HL-60 (cell line): ENCODE data around the gene CDKN2B.

Source experiments
- DNase-seq, 2 experiments: peaks; one replicate each; pipeline ENCODE4 v3.0.0-alpha.2; 2010 to 2020; ENCODE audit warnings: low read depth in 1 of 2, low spot score in 1 of 2
- H3K27ac ChIP-seq: fragments of 250-450 bp; sonication (Bioruptor Pico); replicated peaks from 2 replicates; pipeline ENCODE4 v1.5.1; 2020; ENCODE audit warnings: mild to moderate bottlenecking, moderate library complexity
- H3K27me3 ChIP-seq: fragments of 250-450 bp; sonication (Bioruptor Pico); 2 replicates; pipeline ENCODE4 v1.5.1; 2021; ENCODE audit warnings: mild to moderate bottlenecking, moderate library complexity; ENCODE audit not compliant: insufficient read depth, poor library complexity, severe bottlenecking
- H3K4me3 ChIP-seq: replicated peaks from 2 replicates; pipeline ENCODE4 v1.5.1; 2011; ENCODE audit warnings: mild to moderate bottlenecking, control low read depth, low read length; ENCODE audit not compliant: insufficient read depth
- GABPA ChIP-seq: IDR thresholded peaks from 2 replicates; pipeline ENCODE4 v1.6.1; 2012; ENCODE audit warnings: low read depth
- POLR2AphosphoS5 ChIP-seq: IDR thresholded peaks from 2 replicates; pipeline ENCODE4 v1.6.1; 2012; ENCODE audit warnings: low read depth
- SPI1 ChIP-seq: IDR thresholded peaks from 2 replicates; pipeline ENCODE4 v1.6.1; 2012; ENCODE audit warnings: low read depth, mild to moderate bottlenecking, borderline replicate concordance
- TF ChIP-seq, protein P1 (sequence below): IDR thresholded peaks from 2 replicates; pipeline ENCODE4 v1.6.1; 2012; ENCODE audit warnings: low read depth; ENCODE audit not compliant: insufficient replicate concordance
- TF ChIP-seq, protein P2 (sequence below): IDR thresholded peaks from one replicate; pipeline ENCODE4 v1.5.1; 2011; ENCODE audit warnings: low read length, control low read depth, inconsistent platforms; ENCODE audit not compliant: insufficient read depth

Gene CDKN2B

DNA sequence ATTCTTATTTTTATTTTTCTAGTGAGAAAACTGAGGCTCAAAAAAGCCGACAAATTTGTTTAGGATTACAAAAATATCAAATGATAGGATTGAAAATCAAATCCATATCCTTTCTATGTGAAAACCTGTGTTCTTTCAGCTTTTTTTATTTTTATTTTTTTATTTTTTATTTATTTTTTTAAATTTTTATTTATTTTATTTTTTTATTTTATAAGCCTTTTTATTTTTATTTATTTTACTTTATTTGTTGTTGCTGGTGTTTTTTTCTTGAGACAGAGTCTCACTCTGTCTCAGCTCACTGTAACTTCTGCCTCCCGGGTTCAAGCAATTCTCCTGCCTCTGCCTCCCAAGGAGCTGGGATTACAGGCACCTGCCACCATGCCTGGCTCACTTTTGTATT lies 45.4 kb upstream of the CDKN2B start:
- Histone ChIP-seq H3K4me3 (no peak overlapping the region), H3K27me3 (no peaks in the 10 kb centered on the region), H3K27ac (no peak overlapping the region)
- no peak for TF ChIP-seq POLR2AphosphoS5
- no peak for TF ChIP-seq GABPA
- TF ChIP-seq, protein P1, sequence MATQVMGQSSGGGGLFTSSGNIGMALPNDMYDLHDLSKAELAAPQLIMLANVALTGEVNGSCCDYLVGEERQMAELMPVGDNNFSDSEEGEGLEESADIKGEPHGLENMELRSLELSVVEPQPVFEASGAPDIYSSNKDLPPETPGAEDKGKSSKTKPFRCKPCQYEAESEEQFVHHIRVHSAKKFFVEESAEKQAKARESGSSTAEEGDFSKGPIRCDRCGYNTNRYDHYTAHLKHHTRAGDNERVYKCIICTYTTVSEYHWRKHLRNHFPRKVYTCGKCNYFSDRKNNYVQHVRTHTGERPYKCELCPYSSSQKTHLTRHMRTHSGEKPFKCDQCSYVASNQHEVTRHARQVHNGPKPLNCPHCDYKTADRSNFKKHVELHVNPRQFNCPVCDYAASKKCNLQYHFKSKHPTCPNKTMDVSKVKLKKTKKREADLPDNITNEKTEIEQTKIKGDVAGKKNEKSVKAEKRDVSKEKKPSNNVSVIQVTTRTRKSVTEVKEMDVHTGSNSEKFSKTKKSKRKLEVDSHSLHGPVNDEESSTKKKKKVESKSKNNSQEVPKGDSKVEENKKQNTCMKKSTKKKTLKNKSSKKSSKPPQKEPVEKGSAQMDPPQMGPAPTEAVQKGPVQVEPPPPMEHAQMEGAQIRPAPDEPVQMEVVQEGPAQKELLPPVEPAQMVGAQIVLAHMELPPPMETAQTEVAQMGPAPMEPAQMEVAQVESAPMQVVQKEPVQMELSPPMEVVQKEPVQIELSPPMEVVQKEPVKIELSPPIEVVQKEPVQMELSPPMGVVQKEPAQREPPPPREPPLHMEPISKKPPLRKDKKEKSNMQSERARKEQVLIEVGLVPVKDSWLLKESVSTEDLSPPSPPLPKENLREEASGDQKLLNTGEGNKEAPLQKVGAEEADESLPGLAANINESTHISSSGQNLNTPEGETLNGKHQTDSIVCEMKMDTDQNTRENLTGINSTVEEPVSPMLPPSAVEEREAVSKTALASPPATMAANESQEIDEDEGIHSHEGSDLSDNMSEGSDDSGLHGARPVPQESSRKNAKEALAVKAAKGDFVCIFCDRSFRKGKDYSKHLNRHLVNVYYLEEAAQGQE, result no peak
- TF ChIP-seq SPI1, result no peak
- TF ChIP-seq, protein P2, sequence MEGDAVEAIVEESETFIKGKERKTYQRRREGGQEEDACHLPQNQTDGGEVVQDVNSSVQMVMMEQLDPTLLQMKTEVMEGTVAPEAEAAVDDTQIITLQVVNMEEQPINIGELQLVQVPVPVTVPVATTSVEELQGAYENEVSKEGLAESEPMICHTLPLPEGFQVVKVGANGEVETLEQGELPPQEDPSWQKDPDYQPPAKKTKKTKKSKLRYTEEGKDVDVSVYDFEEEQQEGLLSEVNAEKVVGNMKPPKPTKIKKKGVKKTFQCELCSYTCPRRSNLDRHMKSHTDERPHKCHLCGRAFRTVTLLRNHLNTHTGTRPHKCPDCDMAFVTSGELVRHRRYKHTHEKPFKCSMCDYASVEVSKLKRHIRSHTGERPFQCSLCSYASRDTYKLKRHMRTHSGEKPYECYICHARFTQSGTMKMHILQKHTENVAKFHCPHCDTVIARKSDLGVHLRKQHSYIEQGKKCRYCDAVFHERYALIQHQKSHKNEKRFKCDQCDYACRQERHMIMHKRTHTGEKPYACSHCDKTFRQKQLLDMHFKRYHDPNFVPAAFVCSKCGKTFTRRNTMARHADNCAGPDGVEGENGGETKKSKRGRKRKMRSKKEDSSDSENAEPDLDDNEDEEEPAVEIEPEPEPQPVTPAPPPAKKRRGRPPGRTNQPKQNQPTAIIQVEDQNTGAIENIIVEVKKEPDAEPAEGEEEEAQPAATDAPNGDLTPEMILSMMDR, result no peak
- DNase-seq, result no peak

DNA sequence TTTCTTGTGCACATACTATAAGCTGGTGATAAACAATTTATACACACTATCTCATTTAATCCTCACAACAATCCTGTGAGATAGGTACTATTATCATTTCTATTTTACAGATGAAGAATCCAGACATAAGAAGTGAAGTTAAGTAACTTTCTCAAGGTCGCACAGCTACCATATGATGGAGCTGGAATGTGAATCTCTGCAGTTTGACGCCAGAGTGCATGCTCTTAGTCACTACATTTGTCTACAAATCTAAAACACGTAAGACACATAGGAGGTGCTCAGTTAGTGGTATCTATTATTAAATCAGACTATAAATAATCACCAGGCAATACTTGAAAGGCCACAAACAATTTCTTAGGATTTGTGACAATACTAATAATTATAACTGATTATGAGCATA lies 45.0 kb upstream of the CDKN2B start:
- Histone ChIP-seq H3K4me3 (no peak overlapping the region), H3K27ac (no peak overlapping the region), H3K27me3 (no peaks in the 10 kb centered on the region)
- no peak for TF ChIP-seq GABPA
- TF ChIP-seq POLR2AphosphoS5, result no peak
- no peak for TF ChIP-seq SPI1
- TF ChIP-seq, protein P1, result no peak
- DNase-seq, result no peak

DNA sequence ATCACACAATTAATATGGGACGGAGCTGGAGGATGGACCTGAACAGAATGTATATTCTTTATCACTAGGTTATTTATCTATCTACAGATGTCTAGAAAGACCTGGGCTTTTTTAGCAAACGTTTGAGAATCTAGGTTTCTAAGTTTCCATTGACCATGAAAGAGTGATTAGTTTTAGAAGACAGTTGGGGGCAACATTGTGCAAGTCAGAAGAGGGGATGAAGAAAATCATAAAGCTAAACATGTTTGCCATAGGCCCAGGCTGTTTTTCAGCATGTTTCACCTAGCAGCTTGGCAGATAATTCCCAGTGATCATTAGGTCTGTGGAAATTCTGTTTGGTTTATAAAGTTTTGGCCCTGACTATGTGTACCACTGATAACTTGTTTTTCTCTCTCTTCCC lies 44.1 kb upstream of the CDKN2B start:
- TF ChIP-seq GABPA (no peak), POLR2AphosphoS5 (no peak), SPI1 (no peak)
- TF ChIP-seq, protein P2, result no peak
- TF ChIP-seq, protein P1, result no peak
- no peak for DNase-seq
- Histone ChIP-seq H3K4me3 (no peak overlapping the region), H3K27ac (no peak overlapping the region), H3K27me3 (no peaks in the 10 kb centered on the region)
